ENCODE measurements around the gene NFKB1.

GRCh38 chr4:102665527-102665926 is 164.4 kb downstream of the NFKB1 start:
- TF ChIP-seq SP1 (IDR thresholded peaks at IDR 0.05) (no peak), HDGF (IDR thresholded peaks at IDR 0.05; ENCODE audit: borderline replicate concordance) (no peak), BHLHE40 (IDR thresholded peaks at IDR 0.05; ENCODE audit: borderline replicate concordance) (no peak), FOXA1 (IDR thresholded peaks at IDR 0.05) (no peak), SUZ12 (IDR thresholded peaks at IDR 0.05) (no peak), NFRKB (IDR thresholded peaks at IDR 0.05) (no peak), FOXK2 (IDR thresholded peaks at IDR 0.05) (no peak), CTBP1 (IDR thresholded peaks at IDR 0.05; ENCODE audit: borderline replicate concordance) (no peak), TARDBP (IDR thresholded peaks at IDR 0.05) (no peak), FOXM1 (IDR thresholded peaks at IDR 0.05; ENCODE audit: borderline replicate concordance) (no peak)
